GM12873 (cell line): ENCODE results near the gene SARDH.

Experiments
- TF ChIP-seq, protein P1 (sequence below): IDR thresholded peaks from 2 replicates; pipeline ENCODE4 v1.5.1; 2012; ENCODE audit warnings: low read depth, mild to moderate bottlenecking, moderate library complexity, low read length, control low read depth; ENCODE audit not compliant: insufficient read depth; ENCODE audit errors: missing control alignments

SARDH gene

DNA sequence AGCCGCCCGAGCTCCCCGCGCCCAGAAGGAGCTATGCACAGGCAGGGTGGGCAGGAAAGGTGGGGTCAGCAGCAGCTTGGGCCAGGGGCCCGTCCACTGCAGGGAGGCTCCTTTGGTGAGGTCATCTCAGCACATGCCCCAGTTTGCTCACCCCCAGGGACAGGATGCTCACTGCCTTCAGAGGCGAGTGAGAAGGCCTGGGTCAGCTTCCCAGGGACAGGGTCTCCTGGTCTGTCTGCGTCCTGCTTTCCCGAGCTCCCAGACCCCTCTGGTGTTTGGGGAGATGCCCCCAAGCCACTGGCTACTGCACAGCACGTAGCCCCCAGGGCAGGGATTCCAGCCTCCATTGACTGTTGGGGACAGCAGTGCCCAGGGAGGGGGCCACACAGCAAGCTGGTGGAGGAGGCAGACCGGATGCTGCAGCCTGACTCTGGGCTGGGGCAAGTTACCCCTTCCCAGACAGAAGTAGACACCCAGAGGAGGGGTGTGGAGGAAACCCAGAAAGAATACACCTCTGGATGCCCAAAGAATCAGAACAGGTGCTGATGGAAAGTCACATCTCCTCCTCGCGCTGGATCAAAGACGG is 581 bp upstream of the SARDH start:
- TF ChIP-seq, protein P1, sequence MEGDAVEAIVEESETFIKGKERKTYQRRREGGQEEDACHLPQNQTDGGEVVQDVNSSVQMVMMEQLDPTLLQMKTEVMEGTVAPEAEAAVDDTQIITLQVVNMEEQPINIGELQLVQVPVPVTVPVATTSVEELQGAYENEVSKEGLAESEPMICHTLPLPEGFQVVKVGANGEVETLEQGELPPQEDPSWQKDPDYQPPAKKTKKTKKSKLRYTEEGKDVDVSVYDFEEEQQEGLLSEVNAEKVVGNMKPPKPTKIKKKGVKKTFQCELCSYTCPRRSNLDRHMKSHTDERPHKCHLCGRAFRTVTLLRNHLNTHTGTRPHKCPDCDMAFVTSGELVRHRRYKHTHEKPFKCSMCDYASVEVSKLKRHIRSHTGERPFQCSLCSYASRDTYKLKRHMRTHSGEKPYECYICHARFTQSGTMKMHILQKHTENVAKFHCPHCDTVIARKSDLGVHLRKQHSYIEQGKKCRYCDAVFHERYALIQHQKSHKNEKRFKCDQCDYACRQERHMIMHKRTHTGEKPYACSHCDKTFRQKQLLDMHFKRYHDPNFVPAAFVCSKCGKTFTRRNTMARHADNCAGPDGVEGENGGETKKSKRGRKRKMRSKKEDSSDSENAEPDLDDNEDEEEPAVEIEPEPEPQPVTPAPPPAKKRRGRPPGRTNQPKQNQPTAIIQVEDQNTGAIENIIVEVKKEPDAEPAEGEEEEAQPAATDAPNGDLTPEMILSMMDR, result no peak

DNA sequence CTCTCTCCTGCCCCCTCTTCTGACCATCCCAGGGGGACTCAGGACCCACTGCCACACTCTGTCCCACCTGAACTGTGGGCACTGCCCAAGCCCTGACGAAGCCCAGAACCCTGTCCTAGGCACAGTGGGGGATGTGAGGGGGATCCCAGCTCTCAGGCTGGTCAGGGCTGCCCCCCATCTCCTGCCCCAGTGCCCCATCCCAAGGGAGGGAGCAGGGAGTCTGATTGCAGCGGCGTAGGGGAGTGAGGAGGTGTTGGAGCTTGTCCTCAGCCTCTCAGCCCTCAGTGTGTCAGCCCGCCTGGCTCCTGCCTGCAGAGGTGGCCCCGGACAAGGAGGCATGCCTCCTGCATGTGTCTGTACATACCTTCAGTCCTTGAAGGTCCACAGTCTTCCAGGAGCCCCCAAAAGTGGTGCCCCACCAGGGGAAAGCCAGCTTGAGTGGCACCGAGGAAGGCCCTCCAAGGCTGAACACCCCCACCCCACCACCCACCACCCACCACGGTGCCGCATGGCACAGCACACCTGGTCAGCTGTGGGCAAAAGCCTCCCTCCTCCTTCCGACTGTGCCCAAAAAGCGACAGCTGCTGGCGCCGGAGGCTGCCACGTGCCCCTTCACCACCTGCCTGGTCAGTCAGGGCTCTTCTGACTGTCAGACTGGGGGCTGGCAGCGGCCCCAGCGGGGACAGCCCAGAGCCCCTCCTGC is 930 bp downstream of the SARDH start:
- TF ChIP-seq, protein P1, result no peak

GRCh38 chr9:133735931-133736330 is 2.2 kb downstream of the SARDH start:
- TF ChIP-seq, protein P1, result no peak

- TF ChIP-seq, protein P1, result no peak
Measured at GRCh38 chr9:133735415-133735775, 2.8 kb downstream of the SARDH start.

GRCh38 chr9:133734590-133735414 is 3.4 kb downstream of the SARDH start:
- TF ChIP-seq, protein P1, result no peak

DNA sequence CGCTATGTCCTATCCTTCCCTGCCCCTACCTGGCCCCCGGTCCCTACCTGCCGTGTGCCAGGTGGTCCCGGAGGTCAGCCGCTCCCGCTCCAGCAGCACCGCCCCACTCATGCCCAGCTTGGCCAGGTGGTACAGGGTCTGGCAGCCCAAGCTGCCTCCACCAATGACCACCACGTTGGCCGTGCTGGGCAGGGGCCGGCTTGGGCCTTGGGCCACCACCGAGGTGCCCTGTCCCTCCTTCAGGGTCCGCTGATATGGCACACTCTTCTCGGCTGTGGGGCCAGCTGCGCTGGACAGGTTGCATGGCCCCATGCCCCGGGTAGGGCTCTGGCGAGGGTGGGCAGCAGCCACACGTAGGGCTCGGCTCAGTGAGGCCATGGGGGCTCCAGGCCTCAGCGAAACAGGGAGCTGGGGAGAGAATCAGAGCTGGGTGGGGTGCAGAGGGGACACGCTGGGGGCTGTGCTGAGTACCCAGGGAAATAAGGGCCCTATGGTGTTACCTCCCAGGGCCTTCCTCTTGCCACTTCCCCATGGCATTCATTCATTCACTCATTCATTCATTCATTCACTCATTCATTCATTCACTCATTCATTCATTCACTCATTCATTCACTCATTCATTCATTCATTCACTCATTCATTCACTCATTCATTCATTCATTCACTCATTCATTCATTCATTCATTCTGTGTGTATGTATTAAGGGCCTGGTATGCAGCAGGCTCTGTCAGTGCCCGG is 4.2 kb downstream of the SARDH start:
- TF ChIP-seq, protein P1, result no peak

DNA sequence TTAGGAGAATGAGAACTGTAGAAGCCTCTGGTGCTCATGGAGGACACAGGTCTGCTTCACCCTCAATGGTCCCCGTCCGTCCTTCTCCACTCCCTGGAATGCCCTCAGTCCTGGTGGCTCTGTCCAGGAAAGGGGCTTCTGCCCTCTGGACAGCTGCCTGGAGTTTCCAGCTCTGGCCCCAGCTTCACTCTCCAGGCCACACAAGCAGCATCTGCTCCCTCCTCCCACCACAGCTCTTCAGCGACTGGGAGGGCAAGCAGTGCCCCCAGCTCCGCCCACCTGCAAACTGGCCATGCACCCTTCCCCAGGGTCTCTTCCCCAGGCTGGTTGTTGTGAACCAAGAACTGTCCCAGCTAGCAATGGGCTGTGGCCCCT is 4.7 kb downstream of the SARDH start:
- TF ChIP-seq, protein P1, result no peak
